Left ventricle myocardium superior (tissue), 1 donor: ENCODE measurements around the gene FAM114A1. TPM values are rescaled to one million over a fixed set of nuclear protein-coding genes. Genes with fewer than 3 reads are reported as not detected.
"Not testable (repeated sequence)": the region's sequence is repeated elsewhere in the genome, so short reads cannot be mapped to it uniquely, and the experiment has no call there.

Source experiments
- ATAC-seq: fragments of 200-7000 bp; cut with Tn5 transposase; one replicate; pipeline ENCODE4 v1.9.1; 2020; ENCODE audit warnings: mild to moderate bottlenecking, moderate library complexity
- DNase-seq: peaks from one replicate; pipeline ENCODE4 v3.0.0-alpha.2; 2020
- intact Hi-C: fragments of 100-400 bp; cut with micrococcal nuclease; formaldehyde crosslinking; loops from one replicate; pipeline ENCODE4 v1.11.0; 2022
- total RNA-seq: library from RNA; stranded (reverse); fragmentation: NEBNext Ultra II Directional; extraction: Animal tissue kit (Norgen Biotek cat#: 25700); gene quantifications from one replicate; pipeline ENCODE4 v1.2.1, GENCODE V29; 2021
- donor health status: DM: no; HTN: yes; CAD: no; lungs with severe emphysema.

Gene FAM114A1
- total RNA-seq, 1 donor from 2014 or later: 14.8 TPM

- ATAC-seq: no peak
- intact Hi-C loops: no loop called here
- no peak for DNase-seq
Observed at GRCh38 chr4:38921151-38921550, 53.5 kb downstream of the FAM114A1 start.

- ATAC-seq: no peak
Observed at GRCh38 chr4:38923746-38924145, 56.1 kb downstream of the FAM114A1 start.

GRCh38 chr4:38924353-38924752 is 56.7 kb downstream of the FAM114A1 start:
- intact Hi-C loops: no loop called here
- ATAC-seq: no peak
- DNase-seq: no peak

More at GRCh38 chr4:38923746-38924145, 56.1 kb downstream of the FAM114A1 start:
- intact Hi-C loops: no loop called here
- no peak for DNase-seq

- intact Hi-C loops: no loop called here
- ATAC-seq (peak; percentile 25), DNase-seq (no peak)
Observed at GRCh38 chr4:38925492-38926413, 58.1 kb downstream of the FAM114A1 start.

- ATAC-seq: no peak
- intact Hi-C loops: no loop called here
- DNase-seq: no peak
Observed at GRCh38 chr4:38926896-38927295, 59.3 kb downstream of the FAM114A1 start.

- intact Hi-C loops: no loop called here
- DNase-seq (no peak), ATAC-seq (no peak)
Observed at GRCh38 chr4:38928568-38928967, 61.0 kb downstream of the FAM114A1 start.

- intact Hi-C loops: no loop called here
- no peak for ATAC-seq
- no peak for DNase-seq
Observed at GRCh38 chr4:38928974-38929373, 61.4 kb downstream of the FAM114A1 start.

GRCh38 chr4:38930204-38930603 is 62.6 kb downstream of the FAM114A1 start:
- intact Hi-C loops: no loop called here
- ATAC-seq (no peak), DNase-seq (no peak)

- ATAC-seq: no peak
- intact Hi-C loops: no loop called here
- no peak for DNase-seq
Observed at GRCh38 chr4:38930707-38931106, 63.1 kb downstream of the FAM114A1 start.

- intact Hi-C loops: no loop called here
- ATAC-seq: no peak
Observed at GRCh38 chr4:38931125-38931524, 63.5 kb downstream of the FAM114A1 start.

GRCh38 chr4:38935391-38936073 is 67.9 kb downstream of the FAM114A1 start:
- intact Hi-C loops: no loop called here
- ATAC-seq (no peak), DNase-seq (no peak)

More at GRCh38 chr4:38931125-38931524, 63.5 kb downstream of the FAM114A1 start:
- no peak for DNase-seq

GRCh38 chr4:38939165-38939564 is 71.6 kb downstream of the FAM114A1 start:
- intact Hi-C loops: no loop called here
- DNase-seq (no peak), ATAC-seq (no peak)

- ATAC-seq (no peak), DNase-seq (no peak)
- intact Hi-C loops: no loop called here
Observed at GRCh38 chr4:38940476-38940875, 72.9 kb downstream of the FAM114A1 start.

GRCh38 chr4:38941906-38942305 is 74.3 kb downstream of the FAM114A1 start:
- intact Hi-C loops, ATAC-seq: not testable (repeated sequence)

GRCh38 chr4:38943343-38943742 is 75.7 kb downstream of the FAM114A1 start:
- ATAC-seq (peak; percentile 90), DNase-seq (peak; percentile 71)
- intact Hi-C loops: no loop called here

More at GRCh38 chr4:38941906-38942305, 74.3 kb downstream of the FAM114A1 start:
- DNase-seq: not testable (repeated sequence)

GRCh38 chr4:38944440-38944839 is 76.8 kb downstream of the FAM114A1 start:
- ATAC-seq (no peak), DNase-seq (no peak)
- intact Hi-C loops: no loop called here

GRCh38 chr4:38946919-38947318 is 79.3 kb downstream of the FAM114A1 start:
- intact Hi-C loops: no loop called here
- DNase-seq: no peak
- ATAC-seq: no peak

- DNase-seq (peak; percentile 40), ATAC-seq (peak; percentile 89)
- intact Hi-C loops: no loop called here
Observed at GRCh38 chr4:38948551-38948950, 80.9 kb downstream of the FAM114A1 start.

GRCh38 chr4:38949411-38950051 is 81.9 kb downstream of the FAM114A1 start:
- DNase-seq (no peak), ATAC-seq (no peak)
- intact Hi-C loops: no loop called here

GRCh38 chr4:38950159-38950558 is 82.6 kb downstream of the FAM114A1 start:
- DNase-seq (no peak), ATAC-seq (no peak)
- intact Hi-C loops: no loop called here
